MV-4-11 (cell line): ENCODE results near the gene TMOD1.
"Not testable (repeated sequence)": the region's sequence is repeated elsewhere in the genome, so short reads cannot be mapped to it uniquely, and the experiment has no call there.

Source experiments
- DNase-seq: peaks from one replicate; lab custom pipeline; 2025; lab: John Stamatoyannopoulos, UW

Gene TMOD1

GRCh38 chr9:97501177-97501971 is at the start of gene TMOD1:
TSS of gene TMOD1 (plus strand) at chr9:97501666. CDS start at chr9:97524189, 22,523 bp downstream.
- peak; percentile 9 for DNase-seq

GRCh38 chr9:97453573-97453972 is 47.9 kb upstream of the TMOD1 start:
- peak; percentile 46 for DNase-seq

DNA sequence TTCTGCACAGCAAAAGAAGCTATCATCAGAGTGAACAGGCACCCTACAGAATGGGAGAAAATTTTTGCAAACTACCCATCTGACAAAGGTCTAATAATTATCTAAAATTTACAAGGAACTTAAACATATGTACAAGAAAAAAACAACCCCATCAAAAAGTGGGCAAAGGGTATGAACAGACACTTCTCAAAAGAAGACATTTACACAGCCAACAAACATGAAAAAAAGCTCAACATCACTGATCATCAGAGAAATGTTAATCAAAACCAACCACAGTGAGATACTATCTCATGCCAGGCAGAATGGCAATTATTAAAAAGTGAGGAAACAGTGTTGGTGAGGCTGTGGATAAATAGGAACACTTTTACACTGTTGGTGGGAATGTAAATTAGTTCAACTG is 44.6 kb upstream of the TMOD1 start:
- not testable (repeated sequence) for DNase-seq

DNA sequence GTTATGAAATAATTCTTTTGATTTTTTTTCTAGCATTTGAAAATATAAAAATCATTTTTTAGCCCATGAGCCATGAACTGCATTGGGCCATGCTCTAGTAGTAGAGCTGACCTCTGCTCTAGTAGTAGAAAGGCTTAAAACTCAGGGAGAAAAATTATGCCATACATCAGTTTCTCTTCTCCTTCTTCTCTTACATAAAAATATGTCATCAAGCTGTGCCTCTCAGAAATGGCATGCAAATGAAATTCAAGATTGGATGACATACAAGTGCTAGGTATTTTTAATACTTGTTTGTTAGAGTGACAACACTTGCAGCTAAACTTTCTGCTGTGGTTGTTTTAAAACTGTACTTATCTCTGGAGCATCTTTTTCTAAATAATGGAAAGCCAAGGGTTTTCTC is 42.1 kb upstream of the TMOD1 start:
- peak; percentile 62 for DNase-seq

DNA sequence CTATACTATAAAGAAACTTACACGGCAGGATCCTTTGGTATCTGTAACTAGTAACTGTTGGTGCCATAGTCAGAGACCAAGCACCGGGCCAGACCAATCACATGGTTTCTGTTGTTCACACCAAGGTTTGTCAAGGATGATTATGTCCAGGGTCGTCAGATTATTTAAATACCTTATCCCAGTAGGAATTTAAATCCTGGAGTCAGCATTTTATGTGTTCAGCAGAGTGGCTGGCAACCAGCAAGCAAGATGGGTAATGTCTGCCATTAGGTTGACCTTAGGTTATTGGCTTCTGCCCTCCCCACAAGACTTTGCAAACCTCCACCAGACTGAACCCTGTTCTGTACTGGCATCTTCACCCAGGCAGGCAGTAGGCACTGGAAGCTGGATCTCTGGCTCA is 39.3 kb upstream of the TMOD1 start:
- no peak for DNase-seq

DNA sequence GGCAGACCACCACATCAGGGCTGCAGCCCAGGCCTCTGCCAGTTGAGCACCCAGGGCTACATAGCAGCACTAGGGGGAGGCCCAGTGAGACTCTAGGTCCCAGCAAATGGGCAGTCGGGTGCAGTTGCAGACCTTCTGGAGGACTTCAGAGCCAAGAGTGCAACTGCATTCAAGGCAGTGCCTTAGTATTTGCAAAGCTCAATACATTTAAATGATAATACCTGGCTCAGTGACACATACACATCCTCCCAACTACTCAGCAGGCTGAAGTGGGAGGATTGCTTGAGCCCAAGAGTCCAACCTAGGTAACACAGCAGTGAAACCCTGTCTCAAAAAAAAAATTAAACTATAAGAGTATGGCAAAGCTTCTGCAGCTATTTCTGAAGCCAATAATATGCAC is 38.6 kb upstream of the TMOD1 start:
- no peak for DNase-seq

DNA sequence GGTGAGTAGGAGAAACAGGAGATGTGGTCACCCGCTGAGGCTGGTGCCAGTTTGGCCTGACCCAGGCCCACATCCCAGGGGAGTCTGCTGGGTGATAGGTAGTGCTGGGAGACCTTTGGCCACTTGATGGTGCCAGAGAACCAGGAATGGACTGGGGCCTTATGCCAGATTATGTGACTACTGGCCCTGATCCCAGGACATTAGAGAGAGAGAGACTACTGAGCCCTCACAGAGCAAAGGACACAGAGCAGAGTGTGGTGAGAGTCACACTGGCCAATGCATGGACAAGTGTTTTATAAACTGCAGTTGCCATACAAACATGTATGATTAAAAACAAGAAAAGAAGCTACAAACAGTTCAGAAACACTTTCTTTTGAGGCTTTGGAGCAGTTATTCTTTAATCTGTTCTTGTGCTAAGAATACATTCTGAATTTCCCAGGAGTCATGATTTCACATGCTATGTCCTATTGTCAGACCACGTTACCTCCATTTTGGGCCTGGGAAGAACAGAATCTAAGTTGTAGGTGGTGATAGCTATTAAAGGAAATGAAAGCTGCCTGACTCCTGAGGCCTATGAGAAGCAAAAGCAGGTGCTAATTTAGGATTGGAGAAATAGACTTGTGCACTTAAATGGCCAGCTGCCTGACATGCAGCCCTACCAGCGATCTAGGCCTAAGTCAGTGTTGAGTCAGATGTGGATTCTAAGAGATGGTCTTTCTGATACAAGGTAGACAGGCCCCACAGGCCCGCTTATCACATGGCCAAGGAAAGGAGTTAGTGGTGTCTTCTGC is 32.6 kb upstream of the TMOD1 start:
- peak; percentile 34 for DNase-seq

GRCh38 chr9:97470076-97470475 is 31.4 kb upstream of the TMOD1 start:
- no peak for DNase-seq

DNA sequence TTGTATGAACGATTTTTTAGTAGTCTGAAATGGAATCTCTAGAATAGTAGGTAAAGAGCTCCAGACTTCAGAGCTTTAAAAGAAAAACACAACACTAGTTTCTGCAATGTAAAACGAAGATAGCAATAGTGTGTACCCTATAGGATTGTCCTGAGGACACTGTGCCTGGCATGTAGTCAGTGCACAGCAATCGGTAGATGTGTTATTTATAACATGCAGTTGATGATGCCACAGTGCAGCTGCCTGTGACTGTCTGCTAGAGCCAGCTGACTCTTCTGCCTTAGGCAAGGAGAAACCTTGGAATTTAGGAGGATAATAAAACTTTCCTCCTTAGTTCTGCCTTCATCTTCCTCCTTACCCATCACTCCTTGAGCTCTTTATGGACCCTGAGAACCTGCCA is 27.7 kb upstream of the TMOD1 start:
- DNase-seq, result no peak

- no peak for DNase-seq
Measured at GRCh38 chr9:97474372-97474925, 27.0 kb upstream of the TMOD1 start.

DNA sequence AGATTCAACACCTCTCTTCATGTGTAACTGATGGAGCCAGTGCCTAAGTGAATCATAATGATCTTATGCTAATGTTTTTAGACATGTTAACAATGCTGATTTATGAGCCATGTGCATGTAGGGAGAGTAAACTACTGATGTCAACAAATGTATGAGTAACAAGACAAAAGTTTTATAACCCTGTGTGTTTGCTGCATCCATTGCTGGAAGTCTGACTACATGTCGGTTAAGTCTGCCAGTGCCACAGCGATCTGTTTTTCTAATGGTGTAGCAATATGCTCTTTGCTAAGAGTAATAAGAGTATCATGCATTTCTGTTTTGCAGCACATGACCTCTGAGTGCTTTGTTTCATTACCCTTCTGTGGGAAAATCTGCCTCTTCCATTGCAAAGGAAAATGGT is 26.4 kb upstream of the TMOD1 start:
- DNase-seq, result no peak

DNA sequence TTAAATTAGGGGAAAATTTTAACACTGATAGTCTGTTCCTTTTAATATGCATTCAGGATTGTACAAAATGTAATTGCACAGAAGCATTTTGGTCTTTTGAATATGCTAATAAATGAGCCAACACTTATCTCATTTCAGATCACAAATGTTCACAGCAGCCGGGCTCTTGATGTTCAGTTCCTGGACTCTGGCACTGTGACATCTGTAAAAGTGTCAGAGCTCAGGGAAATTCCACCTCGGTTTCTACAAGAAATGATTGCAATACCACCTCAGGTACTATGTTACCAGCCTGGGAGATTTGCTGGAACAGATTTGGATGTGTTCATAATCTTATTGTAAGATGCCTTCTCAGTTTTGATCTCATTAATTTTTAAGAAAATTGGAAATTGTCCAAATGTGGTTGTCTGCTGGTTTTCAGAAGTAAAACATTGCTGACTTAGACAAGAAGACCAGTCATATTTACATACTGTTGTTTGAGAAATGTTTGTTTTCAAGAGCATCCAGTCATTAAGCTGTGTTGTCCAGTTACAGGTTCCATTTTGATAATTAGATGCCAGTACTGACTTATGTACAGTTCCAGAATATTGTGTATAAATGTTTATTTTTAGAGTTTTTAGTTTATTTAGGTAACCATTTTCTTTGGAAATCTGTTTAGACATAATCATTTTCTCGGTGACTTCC is 23.0 kb upstream of the TMOD1 start:
- no peak for DNase-seq

DNA sequence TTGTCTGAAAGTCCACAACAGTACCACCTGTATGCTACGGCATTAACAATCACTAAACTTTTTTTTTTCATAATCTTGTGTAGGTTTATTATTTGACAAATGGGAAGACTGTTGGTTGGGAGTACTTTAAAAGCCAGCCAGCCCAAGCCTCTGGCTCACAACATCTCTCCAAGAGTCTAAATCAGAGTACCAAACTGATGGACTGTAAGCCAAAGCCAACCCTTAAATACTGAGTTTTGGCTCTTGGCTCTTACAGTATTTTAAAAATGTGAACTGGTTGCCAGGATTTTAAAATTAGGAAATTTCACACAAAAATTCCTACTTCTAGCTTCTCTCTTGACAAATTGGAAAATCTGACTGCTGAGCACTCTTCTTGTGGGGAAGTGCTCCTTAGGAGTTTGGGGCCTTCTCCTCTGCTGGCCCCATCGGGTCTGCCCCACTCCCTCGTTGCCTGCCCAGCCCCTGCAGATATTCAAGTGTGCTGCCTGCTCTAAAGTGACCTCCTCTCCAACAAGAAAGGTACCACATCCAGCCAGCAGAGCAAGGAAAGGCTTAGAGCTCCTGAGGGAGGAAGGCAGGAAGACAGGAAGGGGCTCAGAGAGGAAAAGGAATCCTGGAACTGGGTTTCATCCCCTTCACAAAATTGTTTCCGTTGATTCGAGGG is 21.8 kb upstream of the TMOD1 start:
- DNase-seq, result no peak

- DNase-seq, result no peak
Measured at GRCh38 chr9:97480174-97480573, 21.3 kb upstream of the TMOD1 start.

GRCh38 chr9:97480749-97481148 is 20.7 kb upstream of the TMOD1 start:
- DNase-seq, result no peak

DNA sequence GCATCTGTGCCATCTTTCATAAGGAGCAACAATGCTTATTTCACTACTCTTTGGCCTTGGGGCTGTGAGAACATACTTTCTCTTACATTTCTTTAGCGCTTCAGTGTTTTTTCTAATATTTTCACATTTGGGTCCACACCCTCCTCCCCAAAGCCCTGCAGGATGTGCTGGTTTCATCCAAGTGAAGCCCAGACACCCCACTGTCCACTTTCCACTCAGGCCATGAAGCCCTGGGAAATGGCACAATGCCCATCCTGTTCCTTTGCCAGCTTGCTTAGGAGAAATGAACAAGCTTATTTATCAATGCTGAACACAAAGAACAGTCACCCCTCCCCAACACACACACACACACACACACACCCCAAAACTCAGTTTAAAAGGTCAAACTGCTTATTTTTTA is 17.3 kb upstream of the TMOD1 start:
- DNase-seq, result no peak

GRCh38 chr9:97487107-97487506 is 14.4 kb upstream of the TMOD1 start:
- DNase-seq, result no peak

DNA sequence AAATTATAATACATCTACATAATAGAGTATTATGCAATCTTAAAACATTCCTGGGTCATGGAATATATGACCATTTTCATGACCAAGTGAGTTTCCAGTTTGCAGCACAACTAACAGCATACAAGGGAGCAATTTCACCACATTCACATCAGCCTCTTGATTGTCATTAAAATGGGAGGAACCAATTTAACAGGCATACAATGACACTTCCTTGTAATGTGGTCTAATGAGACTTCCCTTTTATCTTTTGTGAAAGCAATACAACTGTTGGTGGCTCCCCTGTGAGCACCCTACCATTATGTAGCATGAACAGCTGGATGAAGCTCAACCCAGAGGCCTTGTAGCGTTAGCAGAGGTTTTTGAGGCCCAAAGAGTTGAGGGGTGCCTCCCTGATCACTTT is 13.6 kb upstream of the TMOD1 start:
- peak; percentile 63 for DNase-seq

- DNase-seq, result no peak
Measured at GRCh38 chr9:97491216-97491999, 10.1 kb upstream of the TMOD1 start.

DNA sequence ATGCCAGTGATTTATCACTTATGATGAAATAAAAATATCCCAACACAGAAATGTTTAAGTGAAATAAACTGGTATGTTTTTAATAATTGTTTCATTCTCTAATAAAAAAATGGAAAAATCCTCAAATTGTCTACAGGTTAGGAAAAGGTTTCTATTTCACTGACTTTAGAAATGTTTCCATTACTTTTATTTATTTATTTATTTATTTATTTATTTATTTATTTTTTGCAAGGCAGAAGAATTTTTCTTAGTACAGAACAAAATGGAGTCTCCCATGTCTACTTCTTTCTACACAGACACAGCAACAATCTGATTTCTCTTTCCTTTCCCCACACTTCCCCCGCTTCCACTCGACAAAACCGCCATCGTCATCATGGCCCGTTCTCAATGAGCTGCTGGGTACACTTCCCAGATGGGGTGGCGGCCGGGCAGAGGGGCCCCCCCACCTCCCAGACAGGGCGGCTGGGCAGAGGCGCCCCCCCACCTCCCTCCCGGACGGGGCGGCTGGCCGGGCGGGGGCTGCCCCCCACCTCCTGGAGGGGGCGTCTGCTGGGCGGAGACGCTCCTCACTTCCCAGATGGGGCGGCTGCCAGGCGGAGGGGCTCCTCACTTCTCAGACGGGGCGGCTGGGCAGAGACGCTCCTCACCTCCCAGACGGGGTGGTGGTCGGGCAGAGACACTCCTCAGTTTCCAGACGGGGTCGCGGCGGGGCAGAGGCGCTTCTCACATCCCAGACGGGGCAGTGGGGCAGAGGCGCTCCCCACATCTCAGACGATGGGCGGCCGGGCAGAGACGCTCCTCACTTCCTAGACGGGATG is 3.7 kb upstream of the TMOD1 start:
- not testable (repeated sequence) for DNase-seq
